GM12878 (cell line): Measurements from ENCODE around the gene JHY.
"Not testable (repeated sequence)": the region's sequence is repeated elsewhere in the genome, so short reads cannot be mapped to it uniquely, and the experiment has no call there.

ENCODE experiments used
- CEBPZ ChIP-seq: fragments of 150-350 bp; IDR thresholded peaks from 2 replicates; pipeline ENCODE4 v1.6.1; 2016; ENCODE audit warnings: low read depth, low read length
- CHD2 ChIP-seq: IDR thresholded peaks from 2 replicates; pipeline ENCODE4 v1.6.1; 2011; ENCODE audit warnings: low read depth, low read length, improper control_type of control experiment, borderline replicate concordance
- DPF2 ChIP-seq: fragments of 450-650 bp; IDR thresholded peaks from 2 replicates; pipeline ENCODE4 v1.6.1; 2017; ENCODE audit warnings: mild to moderate bottlenecking
- ELK1 ChIP-seq: IDR thresholded peaks from 2 replicates; pipeline ENCODE4 v1.6.1; 2012; ENCODE audit warnings: low read depth, low read length, improper control_type of control experiment
- EP300 ChIP-seq, 2 experiments: fragments of 150-350 bp in 1 of 2; IDR thresholded peaks; 2 replicates each; pipeline ENCODE4 v1.6.1; 2011 to 2012; ENCODE audit warnings: low read depth in 2 of 2, low read length in 2 of 2, borderline replicate concordance in 1 of 2, improper control_type of control experiment in 1 of 2, inconsistent platforms in 1 of 2; ENCODE audit not compliant: control insufficient read depth in 1 of 2
- EZH2 ChIP-seq: IDR thresholded peaks from 2 replicates; pipeline ENCODE4 v1.6.1; 2012; ENCODE audit warnings: low read depth, mild to moderate bottlenecking, control low read depth, inconsistent platforms, low read length, borderline replicate concordance; ENCODE audit not compliant: control insufficient read depth
- MAX ChIP-seq: IDR thresholded peaks from 2 replicates; pipeline ENCODE4 v1.6.1; 2012; ENCODE audit warnings: low read depth, low read length, improper control_type of control experiment
- MEF2A ChIP-seq: IDR thresholded peaks from 2 replicates; pipeline ENCODE4 v1.6.1; 2011; ENCODE audit warnings: low read depth, mild to moderate bottlenecking, low read length, moderate library complexity; ENCODE audit not compliant: insufficient read depth
- NKRF ChIP-seq: fragments of 450-650 bp; conservative IDR thresholded peaks from 2 replicates; pipeline ENCODE4 v1.6.1; 2017; ENCODE audit warnings: mild to moderate bottlenecking, moderate library complexity
- SP1 ChIP-seq: IDR thresholded peaks from one replicate; pipeline ENCODE4 v1.6.1; 2011; ENCODE audit warnings: low read depth, low read length
- SREBF2 ChIP-seq: IDR thresholded peaks from 2 replicates; pipeline ENCODE4 v1.6.1; 2012; ENCODE audit warnings: mild to moderate bottlenecking, low read length
- TAF1 ChIP-seq: IDR thresholded peaks from 2 replicates; pipeline ENCODE4 v1.6.1; 2011; ENCODE audit warnings: mild to moderate bottlenecking, low read depth, low read length, borderline replicate concordance
- USF2 ChIP-seq: IDR thresholded peaks from 2 replicates; pipeline ENCODE4 v1.6.1; 2011; ENCODE audit warnings: low read depth, low read length, improper control_type of control experiment, borderline replicate concordance
- ZBTB33 ChIP-seq: fragments of 450-650 bp; IDR thresholded peaks from 2 replicates; pipeline ENCODE4 v1.6.1; 2017; ENCODE audit warnings: mild to moderate bottlenecking

GRCh38 chr11:122863154-122863553, 19.4 kb upstream of the JHY start:
- not testable (repeated sequence) for TF ChIP-seq USF2; MEF2A; SP1; EZH2; ZBTB33; NKRF; SREBF2; MAX; DPF2; EP300 (IDR thresholded peaks at IDR 0.05; ENCODE audit: borderline replicate concordance in 1 of 2, control insufficient read depth in 1 of 2, low read depth in 2 of 2, low read length in 2 of 2); TAF1; CEBPZ; CHD2; ELK1
